Measurements from ENCODE around the gene STIMATE. TPM values are rescaled to one million over a fixed set of nuclear protein-coding genes. Genes with fewer than 3 reads are reported as not detected.

The STIMATE gene
- total RNA-seq, 1 donor = 15.1 TPM

DNA sequence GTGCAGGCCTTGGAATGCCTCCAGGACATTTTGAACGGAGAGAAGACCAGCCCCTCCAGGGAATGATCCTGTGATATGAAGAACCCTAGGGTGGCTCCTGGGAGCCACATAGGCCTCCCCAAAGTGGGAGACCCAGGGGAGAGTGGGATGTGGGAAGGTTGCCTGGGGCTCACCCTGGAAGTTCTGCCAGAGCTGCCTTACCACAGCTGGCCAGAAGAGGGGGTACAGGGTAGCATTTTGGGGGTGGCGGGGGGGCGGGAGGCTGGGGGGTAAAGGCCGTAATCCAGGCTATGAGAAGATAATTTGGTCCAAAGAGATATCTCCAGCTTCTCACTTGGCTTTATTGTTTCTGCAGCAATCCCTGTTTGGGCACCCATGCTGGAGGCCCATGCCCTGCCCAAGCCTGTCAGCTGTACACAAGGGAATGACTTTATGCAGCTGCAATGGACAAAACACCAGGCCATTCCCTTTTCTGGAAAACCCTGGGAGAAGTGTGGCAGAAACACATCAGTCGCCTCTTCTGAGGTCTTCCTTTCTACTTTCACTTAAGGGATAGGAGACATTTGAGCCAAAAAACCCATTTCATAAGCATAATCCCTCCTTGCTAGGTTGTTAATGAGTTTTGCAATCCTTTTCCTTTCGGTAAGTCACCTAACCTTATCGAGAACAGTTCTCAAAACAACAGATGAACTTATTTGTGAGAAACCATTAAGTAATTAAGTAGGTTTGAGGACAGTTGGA is 51.5 kb downstream of the STIMATE start:
- H3K4me3 ChIP-seq (ENCODE audit: low read depth, low read length) = no peak overlapping the region
- TF ChIP-seq, protein P1, sequence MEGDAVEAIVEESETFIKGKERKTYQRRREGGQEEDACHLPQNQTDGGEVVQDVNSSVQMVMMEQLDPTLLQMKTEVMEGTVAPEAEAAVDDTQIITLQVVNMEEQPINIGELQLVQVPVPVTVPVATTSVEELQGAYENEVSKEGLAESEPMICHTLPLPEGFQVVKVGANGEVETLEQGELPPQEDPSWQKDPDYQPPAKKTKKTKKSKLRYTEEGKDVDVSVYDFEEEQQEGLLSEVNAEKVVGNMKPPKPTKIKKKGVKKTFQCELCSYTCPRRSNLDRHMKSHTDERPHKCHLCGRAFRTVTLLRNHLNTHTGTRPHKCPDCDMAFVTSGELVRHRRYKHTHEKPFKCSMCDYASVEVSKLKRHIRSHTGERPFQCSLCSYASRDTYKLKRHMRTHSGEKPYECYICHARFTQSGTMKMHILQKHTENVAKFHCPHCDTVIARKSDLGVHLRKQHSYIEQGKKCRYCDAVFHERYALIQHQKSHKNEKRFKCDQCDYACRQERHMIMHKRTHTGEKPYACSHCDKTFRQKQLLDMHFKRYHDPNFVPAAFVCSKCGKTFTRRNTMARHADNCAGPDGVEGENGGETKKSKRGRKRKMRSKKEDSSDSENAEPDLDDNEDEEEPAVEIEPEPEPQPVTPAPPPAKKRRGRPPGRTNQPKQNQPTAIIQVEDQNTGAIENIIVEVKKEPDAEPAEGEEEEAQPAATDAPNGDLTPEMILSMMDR (IDR thresholded peaks at IDR 0.05; ENCODE audit: insufficient read depth, low read depth, low read length) = peak; percentile 48
- no peak for DNase-seq (ENCODE audit: low read depth)

DNA sequence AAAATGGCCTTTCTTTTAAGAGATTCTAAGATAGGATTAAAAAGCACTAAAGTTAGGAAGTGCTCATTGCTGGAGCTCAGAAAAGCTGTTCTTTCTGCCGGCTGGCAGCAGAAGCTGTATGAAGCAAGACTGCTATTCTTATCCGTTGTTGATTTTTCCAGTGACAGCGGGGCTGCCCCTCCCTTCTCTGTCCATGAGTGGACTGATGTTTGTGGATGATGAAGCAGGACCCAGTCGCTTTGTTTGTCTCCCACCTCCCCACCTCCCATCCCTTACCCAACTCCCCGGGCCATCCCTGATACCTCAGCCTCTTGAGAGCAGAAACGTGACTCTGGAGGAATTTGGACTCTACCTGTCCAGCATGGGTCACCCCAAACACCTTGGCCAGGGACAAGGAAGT is 52.2 kb downstream of the STIMATE start:
- H3K4me3 ChIP-seq (ENCODE audit: low read depth, low read length) = no peak overlapping the region
- DNase-seq (ENCODE audit: low read depth) = peak; percentile 42

DNA sequence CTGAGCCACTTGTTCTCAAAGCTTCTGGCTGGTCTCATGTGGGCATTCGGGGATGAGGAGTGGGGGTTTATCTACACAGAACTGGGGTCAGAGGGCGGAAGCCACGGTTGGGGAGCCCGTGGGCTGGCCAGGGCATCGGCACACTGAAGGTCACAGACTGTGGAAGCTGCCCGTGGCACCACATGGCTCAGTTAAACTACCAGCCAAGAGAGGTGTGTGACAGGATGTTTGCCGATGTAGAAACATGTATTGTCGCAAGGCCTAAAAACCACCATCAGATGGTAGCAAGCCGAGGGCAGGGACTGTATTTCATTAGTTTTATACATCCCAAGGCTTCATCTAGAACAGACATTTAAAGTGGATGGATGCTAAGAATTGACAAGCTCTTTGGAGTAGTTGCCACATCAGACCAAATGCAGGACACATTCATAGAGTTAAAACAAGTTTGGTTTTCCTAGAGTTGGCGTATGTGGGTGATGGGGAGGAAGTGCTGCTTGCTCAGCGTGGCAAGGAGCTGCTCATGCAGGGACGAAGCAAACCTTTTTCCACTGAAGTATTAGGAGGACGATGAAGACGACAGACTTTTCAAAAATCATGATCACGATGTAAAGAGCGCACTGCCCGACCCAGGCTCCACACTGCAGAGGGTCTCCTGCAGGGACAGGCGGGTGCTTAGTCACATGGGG is 52.9 kb downstream of the STIMATE start:
- no peak for DNase-seq (ENCODE audit: low read depth)
- H3K4me3 ChIP-seq (ENCODE audit: low read depth, low read length) = no peak overlapping the region
- TF ChIP-seq, protein P1 (IDR thresholded peaks at IDR 0.05; ENCODE audit: insufficient read depth, low read depth, low read length) = no peak

More for the DNA sequence above, 52.2 kb downstream of the STIMATE start:
- TF ChIP-seq, protein P1 (IDR thresholded peaks at IDR 0.05; ENCODE audit: insufficient read depth, low read depth, low read length) = no peak

DNA sequence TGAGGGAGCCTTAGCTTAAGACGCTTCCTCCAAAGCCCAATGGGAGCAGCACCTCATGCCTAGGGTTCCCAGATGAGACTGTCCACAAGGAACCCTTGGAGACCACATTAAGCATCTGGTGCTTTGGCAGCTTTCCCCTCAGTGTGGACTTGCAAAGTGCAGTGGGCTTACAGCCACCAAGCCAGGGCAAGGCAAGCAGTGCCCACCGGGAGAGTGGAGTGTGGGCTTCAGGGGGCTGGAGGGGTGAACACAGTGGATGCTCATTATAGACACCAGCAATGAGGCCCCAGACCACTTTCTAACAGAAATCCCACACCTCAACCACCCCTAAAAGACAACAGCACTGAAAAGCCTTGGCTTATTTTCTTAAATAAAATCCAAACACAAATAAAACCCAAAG is 53.5 kb downstream of the STIMATE start:
- no peak for DNase-seq (ENCODE audit: low read depth)
- TF ChIP-seq, protein P1 (IDR thresholded peaks at IDR 0.05; ENCODE audit: insufficient read depth, low read depth, low read length) = no peak
- H3K4me3 ChIP-seq (ENCODE audit: low read depth, low read length) = no peak overlapping the region

DNA sequence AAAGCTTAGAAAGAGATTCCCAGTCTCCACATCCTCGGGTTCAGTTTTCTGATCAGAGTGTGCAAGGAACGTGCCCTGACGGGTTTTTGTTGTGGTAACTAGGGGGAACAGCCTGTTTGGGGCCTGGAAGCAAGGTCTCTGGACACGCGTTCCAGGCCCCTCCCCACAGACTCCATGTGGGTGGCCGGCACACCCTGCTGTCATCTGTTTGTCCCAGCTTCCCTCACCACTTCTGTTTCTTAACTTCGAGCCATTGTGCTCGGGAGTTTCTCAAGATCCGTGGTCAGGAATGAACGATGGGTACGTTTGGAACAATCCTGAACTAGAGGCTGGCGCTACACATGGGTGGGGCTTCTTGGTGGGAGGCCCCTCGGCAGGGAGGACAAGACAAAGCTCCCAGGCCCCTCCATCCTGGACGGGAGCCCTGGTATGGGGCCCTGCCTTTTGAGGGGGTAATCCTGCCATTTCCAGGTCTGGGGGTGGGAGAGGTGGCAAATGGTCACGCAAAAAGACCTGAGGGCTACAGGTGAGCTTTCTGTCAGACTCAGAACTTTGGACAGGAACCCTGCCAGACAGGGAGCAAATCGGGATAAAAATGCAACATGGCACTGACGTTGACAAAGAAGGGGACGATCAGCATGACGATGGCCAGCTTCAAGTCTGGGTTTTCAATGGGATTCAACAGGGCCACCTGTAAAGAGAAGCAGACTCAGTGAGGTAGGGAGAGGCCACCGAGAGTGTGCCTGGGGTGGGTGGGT is 54.1 kb downstream of the STIMATE start:
- no peak for DNase-seq (ENCODE audit: low read depth)
- TF ChIP-seq, protein P1 (IDR thresholded peaks at IDR 0.05; ENCODE audit: insufficient read depth, low read depth, low read length) = no peak
- no peak overlapping the region for H3K4me3 ChIP-seq (ENCODE audit: low read depth, low read length)

DNA sequence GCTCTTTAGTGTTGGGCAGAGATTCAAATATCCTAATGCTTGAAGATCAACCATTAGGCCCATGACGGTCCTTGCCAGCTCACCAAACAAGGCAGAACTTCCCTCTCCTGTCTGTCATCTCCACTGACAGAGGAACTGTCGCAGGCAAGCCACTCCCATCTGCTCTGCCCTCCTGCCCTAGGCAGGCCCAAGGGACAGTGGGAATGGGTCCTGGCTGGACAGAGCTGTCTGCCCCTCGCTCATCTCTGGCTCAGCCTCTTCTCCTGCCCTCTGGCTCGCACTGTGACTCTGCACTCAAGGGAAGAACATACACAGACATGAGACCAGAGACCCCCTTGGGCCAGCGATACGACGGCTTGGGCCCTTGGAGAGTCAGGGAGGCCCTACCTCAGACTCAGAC is 54.9 kb downstream of the STIMATE start:
- no peak overlapping the region for H3K4me3 ChIP-seq (ENCODE audit: low read depth, low read length)
- TF ChIP-seq, protein P1 (IDR thresholded peaks at IDR 0.05; ENCODE audit: insufficient read depth, low read depth, low read length) = no peak
- DNase-seq (ENCODE audit: low read depth) = no peak

Data from fibroblast of villous mesenchyme (primary cell).